BE2C (cell line): ENCODE data around the gene SMARCA2.
A peak's percentile ranks its signal among the peaks of the same experiment; 100 is the strongest.

ENCODE experiments used
- DNase-seq: peaks from one replicate; pipeline ENCODE4 v3.0.0-alpha.2; 2020
- H3K27me3 ChIP-seq: fragments of 250-450 bp; sonication (Bioruptor Pico); 2 replicates; pipeline ENCODE4 v1.5.1; 2020; ENCODE audit warnings: mild to moderate bottlenecking
- H3K36me3 ChIP-seq: fragments of 250-450 bp; sonication (Bioruptor Pico); 2 replicates; pipeline ENCODE4 v1.5.1; 2020; ENCODE audit warnings: mild to moderate bottlenecking
- H3K4me1 ChIP-seq: fragments of 250-450 bp; sonication (Bioruptor Pico); 2 replicates; pipeline ENCODE4 v1.5.1; 2020
- H3K4me3 ChIP-seq: 2 replicates; pipeline ENCODE4 v1.5.1; 2011; ENCODE audit warnings: low read depth, low read length
- H3K9me3 ChIP-seq: fragments of 250-450 bp; sonication (Bioruptor Pico); 2 replicates; pipeline ENCODE4 v1.5.1; 2020
- CTCF ChIP-seq: IDR thresholded peaks from 2 replicates; pipeline ENCODE4 v1.5.1; 2012; ENCODE audit warnings: mild to moderate bottlenecking, low read depth, low read length

The SMARCA2 gene

GRCh38 chr9:2229109-2229721 lies 214.1 kb downstream of the SMARCA2 start:
- no peak for TF ChIP-seq CTCF
- Histone ChIP-seq H3K27me3 (no peaks in the 10 kb centered on the region), H3K9me3 (no peaks in the 10 kb centered on the region), H3K4me1 (peaks cover 6% of the 10 kb centered on the region; the same call in 1 of the 2 replicates), H3K36me3 (no peaks in the 10 kb centered on the region), H3K4me3 (no peak overlapping the region)
- no peak for DNase-seq

GRCh38 chr9:2230362-2230761 lies 215.2 kb downstream of the SMARCA2 start:
- H3K36me3 ChIP-seq, result no peaks in the 10 kb centered on the region
- no peaks in the 10 kb centered on the region for H3K9me3 ChIP-seq
- no peak for DNase-seq
- H3K27me3 ChIP-seq, result no peaks in the 10 kb centered on the region
- no peak for TF ChIP-seq CTCF
- no peak overlapping the region for H3K4me3 ChIP-seq
- peaks cover 8% of the 10 kb centered on the region; the same call in 1 of the 2 replicates for H3K4me1 ChIP-seq

- no peak for TF ChIP-seq CTCF
- no peak overlapping the region for H3K4me3 ChIP-seq
- no peaks in the 10 kb centered on the region for H3K36me3 ChIP-seq
- H3K9me3 ChIP-seq, result no peaks in the 10 kb centered on the region
- peaks cover 8% of the 10 kb centered on the region; the same call in 1 of the 2 replicates for H3K4me1 ChIP-seq
- no peaks in the 10 kb centered on the region for H3K27me3 ChIP-seq
- no peak for DNase-seq
Measured at GRCh38 chr9:2231101-2231500, 216.0 kb downstream of the SMARCA2 start.

GRCh38 chr9:2231829-2232228 lies 216.7 kb downstream of the SMARCA2 start:
- no peak for DNase-seq
- Histone ChIP-seq H3K4me3 (no peak overlapping the region), H3K27me3 (no peaks in the 10 kb centered on the region), H3K9me3 (no peaks in the 10 kb centered on the region), H3K4me1 (peaks cover 8% of the 10 kb centered on the region; the same call in 1 of the 2 replicates), H3K36me3 (no peaks in the 10 kb centered on the region)
- no peak for TF ChIP-seq CTCF

GRCh38 chr9:2233274-2233673 lies 218.1 kb downstream of the SMARCA2 start:
- H3K9me3 ChIP-seq, result no peaks in the 10 kb centered on the region
- TF ChIP-seq CTCF, result no peak
- no peak overlapping the region for H3K4me3 ChIP-seq
- H3K27me3 ChIP-seq, result no peaks in the 10 kb centered on the region
- DNase-seq, result no peak
- H3K4me1 ChIP-seq, result peaks cover 7% of the 10 kb centered on the region; the same call in 1 of the 2 replicates
- no peaks in the 10 kb centered on the region for H3K36me3 ChIP-seq

- no peak for TF ChIP-seq CTCF
- Histone ChIP-seq H3K36me3 (no peaks in the 10 kb centered on the region), H3K9me3 (no peaks in the 10 kb centered on the region), H3K4me3 (no peak overlapping the region), H3K4me1 (peaks cover 6% of the 10 kb centered on the region; the same call in 1 of the 2 replicates), H3K27me3 (no peaks in the 10 kb centered on the region)
- DNase-seq, result peak; percentile 55
Measured at GRCh38 chr9:2234371-2234893, 219.3 kb downstream of the SMARCA2 start.
